Transverse colon (tissue), 4 donors: ENCODE data around the gene ZBTB12.

Experiments
- POLR2AphosphoS5 ChIP-seq, 3 donors: sonication (generic); formaldehyde crosslinking; IDR thresholded peaks; one replicate each; pipeline ENCODE4 v1.6.1; 2016; ENCODE audit warnings: antibody characterized with exemption in 3 of 3
- TF ChIP-seq, protein P1 (sequence below), 5 experiments: fragments of 200-600 bp in 3 of 5; fragments of 450-650 bp in 2 of 5; sonication (generic) in 3 of 5; IDR thresholded peaks; 1 replicate in 2 of 5; 2 replicates in 3 of 5; pipeline ENCODE4 v1.5.1; 2016 to 2017; ENCODE audit warnings: antibody characterized with exemption in 5 of 5, inconsistent platforms in 3 of 5, mild to moderate bottlenecking in 2 of 5, moderate library complexity in 1 of 5

GRCh38 chr6:31907158-31907813, 5.4 kb upstream of the ZBTB12 start:
- TF ChIP-seq, protein P1, sequence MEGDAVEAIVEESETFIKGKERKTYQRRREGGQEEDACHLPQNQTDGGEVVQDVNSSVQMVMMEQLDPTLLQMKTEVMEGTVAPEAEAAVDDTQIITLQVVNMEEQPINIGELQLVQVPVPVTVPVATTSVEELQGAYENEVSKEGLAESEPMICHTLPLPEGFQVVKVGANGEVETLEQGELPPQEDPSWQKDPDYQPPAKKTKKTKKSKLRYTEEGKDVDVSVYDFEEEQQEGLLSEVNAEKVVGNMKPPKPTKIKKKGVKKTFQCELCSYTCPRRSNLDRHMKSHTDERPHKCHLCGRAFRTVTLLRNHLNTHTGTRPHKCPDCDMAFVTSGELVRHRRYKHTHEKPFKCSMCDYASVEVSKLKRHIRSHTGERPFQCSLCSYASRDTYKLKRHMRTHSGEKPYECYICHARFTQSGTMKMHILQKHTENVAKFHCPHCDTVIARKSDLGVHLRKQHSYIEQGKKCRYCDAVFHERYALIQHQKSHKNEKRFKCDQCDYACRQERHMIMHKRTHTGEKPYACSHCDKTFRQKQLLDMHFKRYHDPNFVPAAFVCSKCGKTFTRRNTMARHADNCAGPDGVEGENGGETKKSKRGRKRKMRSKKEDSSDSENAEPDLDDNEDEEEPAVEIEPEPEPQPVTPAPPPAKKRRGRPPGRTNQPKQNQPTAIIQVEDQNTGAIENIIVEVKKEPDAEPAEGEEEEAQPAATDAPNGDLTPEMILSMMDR (IDR thresholded peaks at IDR 0.05), result no peak
- no peak for TF ChIP-seq POLR2AphosphoS5 (IDR thresholded peaks at IDR 0.05)
